Endometrial microvascular endothelial cells (primary cell): Measurements from ENCODE around the gene C9orf72. TPM values are rescaled to one million over a fixed set of nuclear protein-coding genes. Genes with fewer than 3 reads are reported as not detected.
"Not testable (repeated sequence)": the region's sequence is repeated elsewhere in the genome, so short reads cannot be mapped to it uniquely, and the experiment has no call there.

Source experiments
- in situ Hi-C: cut with HindIII; loops from 2 replicates; pipeline ENCODE4 v1.10.0; 2017; ENCODE audit warnings: low sequenced_read_pairs, low pct_unique_long_range_greater_than_20kb; ENCODE audit errors: inconsistent ontology term
- total RNA-seq: library from RNA; depleted of rRNA; stranded (reverse); fragments of >200 nt; gene quantifications from one replicate; pipeline ENCODE4 v1.2.3, GENCODE V29; 2015; ENCODE audit errors: inconsistent ontology term

The C9orf72 gene
- total RNA-seq, 1 donor from 2014 or later: 8.3 TPM

DNA sequence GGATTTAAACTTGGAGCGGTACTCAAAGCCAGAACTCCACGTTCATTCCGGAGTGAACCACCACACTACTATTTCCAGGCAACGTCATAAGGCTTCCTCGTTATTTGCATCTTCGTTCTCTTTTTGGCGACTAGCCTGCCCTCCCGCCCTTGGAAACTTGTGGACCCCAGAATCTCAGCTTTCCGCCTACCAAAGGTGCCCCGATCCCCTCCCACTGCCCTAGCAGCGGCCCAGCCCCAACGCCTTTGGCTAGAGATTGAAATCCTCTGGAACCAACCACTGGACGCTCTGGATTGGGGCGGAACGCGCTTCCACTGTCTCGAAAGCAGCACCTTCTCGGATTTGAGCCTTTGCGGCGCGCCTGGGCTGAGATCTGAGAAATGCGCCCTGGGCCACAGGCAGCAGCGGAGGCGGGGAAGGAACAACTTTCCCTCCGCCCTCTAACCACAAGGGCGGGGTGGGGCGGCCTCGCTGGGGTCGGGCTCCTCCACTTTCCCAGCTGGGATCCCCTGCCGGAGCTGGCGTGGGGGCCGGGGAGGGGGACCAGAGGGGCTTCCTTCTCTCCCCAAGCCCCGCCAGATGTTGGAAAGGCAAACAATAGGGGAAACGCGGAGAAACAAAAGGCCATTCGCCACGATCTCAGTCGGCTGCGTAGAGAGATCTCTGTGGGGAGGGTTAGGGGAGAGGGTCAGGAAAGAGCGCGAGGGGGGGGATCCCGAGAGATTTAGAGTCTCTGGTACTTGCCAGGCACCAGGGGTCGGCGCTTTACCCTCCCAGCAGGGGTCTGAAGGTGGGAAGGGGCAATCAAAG, 45.0 kb downstream of the C9orf72 start:
- in situ Hi-C loops: loop anchor here (10.0 kb wide), 1 partner anchor 193 kb away; no protein-coding TSS in a partner anchor

DNA sequence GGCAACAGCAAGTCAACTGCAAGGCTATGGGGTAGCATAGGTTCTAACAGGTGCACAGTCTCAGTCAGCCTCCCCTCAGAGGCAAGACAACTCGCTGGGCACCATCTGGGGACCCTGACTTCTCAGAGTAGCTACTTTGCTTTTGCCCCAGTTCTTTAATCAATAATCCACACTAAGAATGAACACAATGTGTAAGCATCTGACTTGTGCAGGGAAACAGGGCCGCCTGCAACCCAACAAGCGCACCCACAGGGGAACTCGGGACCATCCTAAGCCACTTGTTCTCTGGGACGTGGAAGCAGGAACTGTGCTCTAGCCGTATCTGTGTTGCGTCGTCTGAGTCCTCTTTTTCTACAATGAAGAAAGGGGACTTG, 45.6 kb downstream of the C9orf72 start:
- in situ Hi-C loops: loop anchor here (10.0 kb wide), 1 partner anchor 193 kb away; no protein-coding TSS in a partner anchor

DNA sequence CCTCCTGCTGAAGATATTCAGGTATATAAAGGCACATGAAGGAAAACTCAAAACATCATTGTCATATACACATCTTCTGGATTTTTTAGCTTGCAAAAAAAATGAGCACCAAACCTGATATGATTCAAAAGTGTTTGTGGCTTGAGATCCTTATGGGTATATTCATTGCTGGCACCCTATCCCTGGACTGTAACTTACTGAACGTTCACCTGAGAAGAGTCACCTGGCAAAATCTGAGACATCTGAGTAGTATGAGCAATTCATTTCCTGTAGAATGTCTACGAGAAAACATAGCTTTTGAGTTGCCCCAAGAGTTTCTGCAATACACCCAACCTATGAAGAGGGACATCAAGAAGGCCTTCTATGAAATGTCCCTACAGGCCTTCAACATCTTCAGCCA, 49.0 kb downstream of the C9orf72 start, which contains the start of gene IFNK:
Gene IFNK, plus strand, starts transcription at position 55 of the 400 bp plus-strand sequence. Its CDS starts 47 bp downstream, at position 102.
- in situ Hi-C loops: loop anchor here (10.0 kb wide), 1 partner anchor 189 kb away; no protein-coding TSS in a partner anchor

DNA sequence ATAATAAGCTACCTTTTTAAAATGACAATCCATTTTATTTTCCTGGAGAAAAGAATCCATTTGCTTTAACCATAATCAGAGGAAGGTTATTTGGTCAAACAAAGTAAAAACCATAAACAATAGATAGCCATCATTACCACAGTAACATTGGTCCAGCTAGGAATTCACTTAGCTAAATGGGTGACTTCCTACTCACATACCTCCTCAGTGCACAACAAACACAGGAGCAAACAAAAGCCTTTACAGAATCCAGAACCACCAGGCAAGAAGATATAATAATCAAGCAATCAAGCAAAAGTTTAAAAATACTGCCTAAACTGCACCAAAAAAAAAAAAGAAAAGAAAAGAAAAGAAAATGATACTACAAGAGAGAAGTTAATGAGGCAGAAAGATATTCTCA, 50.1 kb downstream of the C9orf72 start:
- in situ Hi-C loops: loop anchor here (10.0 kb wide), 1 partner anchor 188 kb away; no protein-coding TSS in a partner anchor

DNA sequence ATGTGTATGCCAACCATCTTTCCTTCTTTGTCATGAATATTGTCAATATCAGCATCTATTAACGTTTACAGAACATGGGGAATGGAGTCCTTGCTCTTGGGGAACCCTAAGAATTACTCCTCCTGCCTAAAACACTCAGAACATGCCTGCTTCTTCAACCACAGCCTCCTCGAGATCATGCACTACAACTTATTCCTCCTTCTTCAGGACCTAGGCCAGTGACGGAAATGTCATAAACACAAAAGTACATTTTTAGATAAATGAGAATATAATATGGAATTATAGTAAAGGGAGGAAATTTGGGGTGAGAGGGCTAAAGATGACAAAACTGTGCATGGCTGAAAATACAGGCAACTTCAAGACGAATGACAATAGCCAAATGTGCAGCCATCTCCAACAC, 52.3 kb downstream of the C9orf72 start:
- in situ Hi-C loops: loop anchor here (10.0 kb wide), 1 partner anchor 186 kb away; no protein-coding TSS in a partner anchor

DNA sequence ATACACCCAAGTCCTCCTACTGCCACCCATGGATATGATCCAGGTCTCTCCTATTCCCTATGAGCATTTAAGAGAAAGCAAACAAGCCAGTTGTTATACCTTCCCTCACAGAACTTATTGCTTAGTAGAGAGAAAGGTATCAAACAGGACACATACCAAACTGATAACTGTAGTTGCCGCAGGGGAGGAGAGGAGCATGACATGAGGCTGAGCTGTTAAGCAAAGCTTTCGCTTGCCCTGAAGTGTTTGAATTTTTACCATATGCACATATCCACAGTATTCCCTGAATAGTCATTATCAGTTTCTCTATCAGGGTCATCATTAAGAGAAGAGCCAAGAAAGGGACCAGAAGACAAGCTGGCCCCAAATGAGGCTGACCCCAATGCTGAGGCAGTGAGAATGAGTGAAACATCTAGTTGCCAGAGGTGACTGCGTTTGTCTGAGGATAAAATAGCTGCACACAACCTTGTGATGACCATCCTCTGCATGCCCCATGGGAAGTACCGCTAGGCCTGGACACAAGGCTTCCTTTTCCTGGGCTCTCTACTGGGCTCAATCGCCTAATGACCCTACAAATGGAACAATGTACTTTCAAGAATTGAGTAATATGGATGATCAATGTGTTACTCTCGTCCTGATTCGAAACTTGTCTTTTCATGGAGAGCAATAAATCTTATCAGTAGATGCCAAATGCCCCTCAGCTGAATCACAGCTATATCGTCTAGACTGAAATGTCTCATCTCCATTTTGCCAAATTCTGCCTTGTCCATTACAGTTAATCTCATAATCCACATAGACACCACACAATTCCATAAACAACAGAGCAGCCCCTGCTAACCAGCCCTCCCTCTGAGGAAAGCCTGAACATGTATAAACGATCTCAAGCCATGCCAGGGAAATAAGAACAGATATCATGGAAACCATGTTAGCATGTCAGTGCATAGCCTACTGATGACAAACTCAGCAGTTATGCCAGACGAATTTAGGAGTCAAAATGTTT, 53.5 kb downstream of the C9orf72 start:
- in situ Hi-C loops: loop anchor here (10.0 kb wide), 1 partner anchor 185 kb away; no protein-coding TSS in a partner anchor

DNA sequence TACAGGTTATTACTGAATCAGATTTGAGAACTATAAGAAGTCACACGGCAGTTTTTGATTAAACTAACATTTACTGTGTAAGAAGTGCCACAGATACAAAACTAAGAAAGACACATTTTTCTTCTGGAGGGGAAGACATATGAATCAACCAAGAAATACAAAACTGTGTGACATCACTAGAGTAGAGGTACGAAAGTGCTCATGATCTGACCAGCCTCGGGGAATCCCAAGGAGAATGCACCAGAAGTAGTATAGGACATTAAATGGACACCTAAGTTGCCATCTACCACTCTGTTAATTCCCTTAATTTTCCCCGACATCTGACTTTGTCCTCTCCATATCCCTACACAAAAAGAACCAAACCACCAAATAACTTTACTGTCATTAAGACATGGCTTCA, 54.5 kb downstream of the C9orf72 start:
- in situ Hi-C loops: no loop called here

DNA sequence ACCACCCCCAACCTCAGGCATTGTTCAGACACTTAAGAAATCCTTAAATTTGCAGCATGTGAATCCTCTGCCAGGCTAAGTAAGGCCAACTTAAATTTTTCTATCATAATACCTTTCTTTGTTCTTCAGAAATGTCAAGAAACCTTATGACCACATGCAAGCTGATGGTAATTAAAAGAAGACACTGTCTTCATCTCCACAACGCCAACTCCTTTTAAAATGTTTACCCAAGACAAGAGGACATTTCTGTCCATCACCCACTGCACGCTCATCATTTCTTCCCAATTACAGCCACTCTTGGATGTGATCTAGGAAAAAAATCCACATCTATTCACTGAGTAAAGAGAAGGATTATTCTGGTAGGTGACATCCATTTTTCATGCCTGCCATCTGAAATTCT, 55.3 kb downstream of the C9orf72 start:
- in situ Hi-C loops: no loop called here

DNA sequence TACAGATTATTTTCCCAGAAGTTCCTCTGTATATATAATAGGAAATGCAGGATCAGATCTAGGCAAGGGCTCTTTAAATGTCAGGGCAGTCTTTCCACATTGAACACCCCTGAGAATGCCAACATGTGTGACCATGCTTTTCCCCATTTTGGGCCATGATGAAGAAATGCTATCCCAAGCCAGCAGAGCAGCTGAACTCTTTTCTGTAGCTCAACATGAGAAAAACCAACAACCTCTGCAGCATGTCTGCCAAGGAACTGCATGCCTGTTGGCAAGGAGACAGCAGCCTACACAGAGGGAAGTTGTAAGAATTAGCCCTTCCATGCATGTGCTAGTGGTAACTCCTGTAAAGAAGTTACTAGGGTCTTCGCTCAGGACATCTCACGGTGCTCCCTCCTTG, 58.7 kb downstream of the C9orf72 start:
- in situ Hi-C loops: no loop called here

DNA sequence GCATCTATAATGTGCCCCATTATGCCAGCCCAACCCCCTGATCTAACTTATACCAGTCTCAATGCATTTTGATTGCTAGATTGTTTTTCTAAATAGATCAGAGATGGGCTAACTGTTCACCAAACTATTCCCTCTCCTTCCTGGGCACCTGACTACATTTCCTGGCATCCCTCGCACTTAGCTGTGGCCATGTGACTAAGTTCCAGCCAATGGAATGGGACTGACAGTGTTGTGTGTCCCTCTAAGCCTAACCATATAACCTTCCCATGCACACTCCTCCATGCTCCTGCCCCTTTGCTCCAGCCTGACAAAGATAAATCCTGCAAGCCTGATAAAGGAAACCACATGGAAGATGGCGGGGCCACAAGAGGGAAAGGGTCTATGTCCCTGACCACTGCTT, 61.5 kb downstream of the C9orf72 start:
- in situ Hi-C loops: no loop called here

DNA sequence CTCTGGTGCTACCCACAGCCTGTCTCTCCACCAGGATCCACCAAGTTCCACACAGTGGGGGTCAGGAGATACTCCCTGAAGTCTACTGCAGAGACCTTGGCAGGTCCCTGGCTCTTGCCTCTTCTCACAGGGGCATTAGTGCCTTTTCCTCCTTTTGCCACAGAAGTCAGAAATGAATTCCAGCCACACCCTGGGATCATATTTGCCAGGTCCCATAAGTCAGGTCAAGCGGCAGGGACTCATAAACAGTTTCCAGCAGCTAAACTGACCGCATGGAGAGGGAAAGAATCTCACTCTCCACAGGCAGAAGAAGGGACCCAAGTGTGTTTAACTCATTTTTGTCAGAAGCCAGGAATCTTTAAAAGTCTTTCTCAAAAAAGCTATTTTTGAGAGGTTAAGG, 62.5 kb downstream of the C9orf72 start:
- in situ Hi-C loops: no loop called here

DNA sequence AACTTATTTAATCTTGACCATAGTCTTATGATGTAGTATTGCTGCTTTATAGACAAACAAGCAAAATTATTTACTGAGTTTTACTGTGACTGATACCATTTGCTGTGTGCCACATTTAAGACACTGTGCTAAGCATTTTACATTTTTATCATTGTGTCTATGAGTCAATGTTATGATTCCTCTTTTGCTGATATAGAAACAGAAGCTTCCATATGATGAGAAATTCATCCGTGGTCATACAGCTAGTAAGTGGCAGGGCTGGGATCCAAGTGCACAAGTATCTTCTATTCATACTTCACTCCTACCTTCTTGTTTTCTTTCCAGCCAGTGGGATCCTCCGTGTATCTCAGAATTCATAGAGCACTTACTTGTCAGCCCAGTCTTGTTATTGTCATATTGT, 66.3 kb downstream of the C9orf72 start:
- in situ Hi-C loops: no loop called here

DNA sequence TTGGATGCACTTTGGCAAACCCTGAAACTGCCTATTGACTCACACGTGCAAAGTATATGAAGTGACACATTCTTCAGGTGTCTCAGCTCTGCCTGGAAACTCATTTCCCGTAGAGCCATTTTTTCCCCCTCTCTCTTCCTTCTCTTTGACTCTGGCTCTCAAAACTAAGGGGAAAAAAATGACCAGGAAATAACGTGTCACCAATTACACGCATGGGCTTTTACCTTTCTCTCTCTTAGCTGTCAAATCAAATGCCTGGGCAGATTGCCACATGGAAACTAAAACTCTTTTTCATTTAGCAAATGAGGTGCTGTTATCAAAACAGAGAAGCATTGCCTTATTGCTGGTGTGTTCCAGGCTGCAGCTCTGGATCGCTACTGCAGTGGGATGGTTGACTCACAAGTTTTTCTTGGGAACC, 67.5 kb downstream of the C9orf72 start:
- in situ Hi-C loops: no loop called here

DNA sequence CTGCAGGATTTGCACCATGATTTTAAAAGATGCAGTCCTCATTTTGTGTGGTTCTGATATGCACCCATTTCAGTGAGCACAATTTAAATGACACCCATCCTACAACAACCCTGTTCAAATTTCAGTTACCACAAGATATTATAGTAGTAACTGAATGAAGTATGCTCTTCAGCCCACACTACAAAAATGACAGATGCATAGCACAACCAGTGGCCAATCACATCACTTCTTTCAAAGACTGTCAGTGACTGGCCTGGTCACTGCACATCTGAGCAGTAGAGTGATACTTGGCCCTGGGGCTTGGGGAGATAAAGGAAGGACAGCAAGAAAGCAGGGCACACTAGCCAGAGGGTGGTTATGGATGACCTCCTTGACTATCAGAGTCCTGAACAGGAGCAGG, 69.0 kb downstream of the C9orf72 start:
- in situ Hi-C loops: no loop called here

DNA sequence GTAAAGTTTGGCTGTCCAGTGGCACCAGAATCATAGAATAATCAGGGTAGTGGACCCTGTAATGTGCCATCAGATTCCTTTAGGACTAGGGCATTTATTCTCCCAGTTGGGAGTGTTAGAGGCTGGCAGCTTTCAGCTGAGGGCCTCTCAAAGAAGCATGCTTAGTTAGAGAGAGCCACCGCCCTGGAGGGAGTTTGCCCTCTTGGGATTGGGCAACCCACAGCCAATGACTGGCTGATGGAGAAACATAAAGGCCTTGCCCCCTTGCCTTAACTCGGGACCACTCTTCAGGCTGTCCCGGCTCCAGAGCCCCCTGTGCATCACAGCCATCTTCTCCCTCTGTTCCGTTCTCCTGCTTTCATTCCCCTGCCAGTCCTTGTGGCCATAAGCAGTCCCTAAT, 69.7 kb downstream of the C9orf72 start:
- in situ Hi-C loops: no loop called here

DNA sequence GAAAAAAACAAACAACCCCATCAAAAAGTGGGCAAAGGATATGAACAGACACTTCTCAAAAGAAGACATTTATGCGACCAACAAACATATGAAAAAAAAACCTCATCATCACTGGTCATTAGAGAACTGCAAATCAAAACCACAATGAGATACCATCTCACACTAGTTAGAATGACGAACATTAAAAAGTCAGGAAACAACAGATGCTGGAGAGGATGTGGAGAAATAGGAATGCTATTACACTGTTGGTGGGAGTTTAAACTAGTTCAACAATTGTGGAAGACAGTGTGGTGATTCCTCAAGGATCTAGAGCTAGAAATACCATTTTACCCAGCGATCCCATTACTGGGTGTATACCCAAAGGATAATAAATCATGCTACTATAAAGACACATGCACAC, 72.4 kb downstream of the C9orf72 start:
- in situ Hi-C loops: not testable (repeated sequence)

DNA sequence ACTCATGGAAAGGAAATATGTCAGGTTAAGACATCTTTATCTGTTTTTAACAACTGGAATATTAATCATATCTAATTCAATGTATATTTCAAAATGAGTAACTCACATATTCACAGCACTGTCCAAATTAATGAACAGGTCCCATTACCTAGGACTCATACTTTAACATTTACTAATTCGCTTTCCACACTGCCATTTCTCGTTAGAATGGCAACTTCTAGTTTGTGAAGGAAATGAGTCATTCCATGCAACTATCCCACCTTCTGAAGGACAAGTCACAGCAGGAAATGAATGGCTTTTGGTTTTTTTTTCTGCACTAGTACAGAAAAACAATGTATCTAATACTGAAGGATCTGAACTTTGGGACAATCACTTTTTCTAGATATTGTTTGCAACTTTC, 73.8 kb downstream of the C9orf72 start:
- in situ Hi-C loops: no loop called here

DNA sequence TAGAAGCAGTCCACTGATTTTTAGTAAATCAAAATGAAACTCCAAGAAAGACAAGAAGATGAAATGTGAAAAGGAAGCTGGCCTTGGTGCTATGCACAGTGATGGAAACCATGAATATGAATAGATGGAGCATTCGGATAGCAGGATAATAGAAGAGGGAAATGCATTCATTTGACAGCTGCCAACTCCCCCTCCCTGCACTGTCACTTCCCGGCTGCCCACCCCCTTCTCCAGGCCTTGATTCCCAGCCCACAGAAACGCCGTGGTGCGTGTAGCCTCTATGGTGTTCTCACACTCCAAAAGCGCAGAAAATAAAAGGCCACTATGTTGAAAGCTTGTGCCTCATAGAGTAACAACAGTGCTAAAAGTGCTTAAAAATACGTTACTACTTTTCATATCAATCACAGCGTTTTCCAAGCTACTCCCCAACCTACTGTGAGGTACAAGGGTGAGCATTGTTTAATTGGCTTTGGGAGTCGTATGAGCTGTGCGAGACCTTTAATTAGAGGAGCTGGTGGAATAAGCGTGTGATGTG, 75.3 kb downstream of the C9orf72 start:
- in situ Hi-C loops: no loop called here
